Omental fat pad (tissue), 4 donors: ENCODE results near the gene PLCB1. TPM values are rescaled to one million over a fixed set of nuclear protein-coding genes. Genes with fewer than 3 reads are reported as not detected.

Experiments
- ATAC-seq: fragments of 150-250 bp; one replicate; pipeline ENCODE4 v1.9.1; 2016; ENCODE audit warnings: mild to moderate bottlenecking, moderate library complexity; ENCODE audit not compliant: low FRiP score
- DNase-seq: peaks from one replicate; pipeline ENCODE4 v3.0.0-alpha.2; 2019; ENCODE audit warnings: low spot score
- CTCF ChIP-seq, 3 donors: fragments of 450-650 bp; IDR thresholded peaks; one replicate each; pipeline ENCODE4 v1.5.1; 2016 to 2017; ENCODE audit warnings: antibody characterized with exemption in 3 of 3, mild to moderate bottlenecking in 3 of 3, moderate library complexity in 2 of 3
- total RNA-seq, 4 donors: library from RNA; depleted of rRNA; stranded (reverse); fragments of >200 nt; gene quantifications; one replicate each; pipeline ENCODE4 v1.1.0, GENCODE V29; 2016

The PLCB1 gene
- total RNA-seq, 4 donors from 2014 or later, result 22.4 to 60.5 (median 36.4) TPM

- no peak for ATAC-seq
- no peak for DNase-seq
- TF ChIP-seq CTCF (IDR thresholded peaks at IDR 0.05), result no peak
These were observed 398.0 kb downstream of the PLCB1 start for GRCh38 chr20:8530022-8530421.

- no peak for TF ChIP-seq CTCF (IDR thresholded peaks at IDR 0.05)
- ATAC-seq, result no peak
- DNase-seq, result no peak
These were observed 400.1 kb downstream of the PLCB1 start for GRCh38 chr20:8532169-8532568.

DNA sequence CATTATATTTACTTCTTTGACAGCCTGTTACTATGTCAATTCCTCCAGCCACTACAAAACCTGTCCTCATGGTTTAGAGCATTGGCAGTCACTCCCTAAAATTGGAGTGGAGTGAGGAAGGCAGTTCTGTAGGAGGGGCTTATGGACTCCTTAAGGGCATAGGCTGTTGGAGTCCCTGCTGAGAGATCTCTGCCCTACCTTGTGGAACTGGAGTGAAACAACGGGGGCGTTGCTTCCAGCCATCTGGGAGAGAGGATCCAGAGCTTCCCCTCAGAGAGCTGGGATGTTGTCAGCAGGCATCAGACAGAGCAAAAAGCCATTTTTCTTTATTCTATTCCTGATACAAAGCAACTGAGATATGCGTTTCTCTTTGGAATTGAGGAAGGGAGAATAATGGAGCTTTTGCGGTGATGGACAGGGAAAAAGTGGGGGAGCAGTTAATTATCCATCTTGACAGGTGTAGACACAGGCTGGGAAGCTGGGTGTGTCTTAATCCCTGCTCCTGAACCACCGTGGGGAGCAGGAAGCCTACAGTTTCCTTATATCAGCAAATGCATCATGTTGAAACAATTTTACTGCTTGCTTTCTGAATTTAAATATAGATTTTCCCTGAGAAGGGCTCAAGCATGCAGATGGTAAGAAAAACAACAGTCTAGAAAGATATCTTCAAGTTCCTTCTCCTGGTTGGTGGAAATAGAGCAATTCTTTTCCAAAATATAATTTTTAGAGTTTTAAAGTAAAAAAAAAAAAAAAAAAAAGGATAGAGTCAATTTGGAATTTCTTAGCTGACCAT, 402.5 kb downstream of the PLCB1 start:
- ATAC-seq (no peak), DNase-seq (no peak)
- TF ChIP-seq CTCF (IDR thresholded peaks at IDR 0.05), result no peak

GRCh38 chr20:8535403-8536261, 403.6 kb downstream of the PLCB1 start:
- ATAC-seq, result no peak
- TF ChIP-seq CTCF (IDR thresholded peaks at IDR 0.05), result no peak
- DNase-seq, result no peak

DNA sequence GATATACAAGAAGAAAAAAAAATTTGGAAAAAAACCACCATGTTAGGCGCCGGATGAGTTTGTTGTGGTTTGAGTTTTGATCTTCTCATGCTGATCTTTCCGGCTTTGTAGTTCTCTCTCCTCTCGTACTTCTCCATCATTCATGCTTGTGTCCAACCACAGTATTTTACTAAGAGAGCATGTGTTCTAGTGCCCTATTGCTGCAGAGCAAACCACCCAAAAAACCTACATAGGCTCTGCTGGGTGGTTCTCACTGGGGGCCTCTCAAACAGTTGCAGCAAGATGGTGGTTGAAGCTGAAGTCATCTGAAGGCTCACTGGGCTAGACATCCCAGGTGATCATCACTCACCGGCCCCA, 404.2 kb downstream of the PLCB1 start:
- TF ChIP-seq CTCF (IDR thresholded peaks at IDR 0.05), result no peak
- ATAC-seq, result no peak
- no peak for DNase-seq

DNA sequence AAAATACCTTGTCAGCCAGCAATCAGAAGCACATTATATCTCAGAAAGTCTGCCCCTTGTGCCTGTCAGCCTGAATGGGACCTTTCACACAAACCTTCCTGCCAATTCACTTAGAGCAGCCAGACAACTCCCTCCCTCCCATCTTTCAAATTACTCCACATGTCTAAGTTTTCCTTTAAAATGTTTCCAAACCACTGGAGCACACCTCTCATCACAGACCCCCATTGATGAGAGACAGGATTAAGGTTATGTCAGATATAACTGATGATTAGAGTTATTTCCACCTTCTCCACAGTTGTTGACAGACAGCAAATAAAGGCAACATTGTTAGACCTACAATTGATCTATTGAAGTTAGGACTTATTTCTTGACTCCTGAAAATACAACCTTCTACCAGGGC, 408.4 kb downstream of the PLCB1 start:
- no peak for ATAC-seq
- TF ChIP-seq CTCF (IDR thresholded peaks at IDR 0.05), result no peak
- no peak for DNase-seq
